Neural crest cell (in vitro differentiated cells): ENCODE measurements around the gene FOXK1. TPM values are rescaled to one million over a fixed set of nuclear protein-coding genes. Genes with fewer than 3 reads are reported as not detected.

Experiments
- DNase-seq: peaks from one replicate; pipeline ENCODE4 v3.0.0; 2021; ENCODE audit warnings: low read depth, mixed read lengths, low spot score
- H3K27ac Mint-ChIP-seq: one replicate; pipeline ENCODE4 v1.8.0; 2021; ENCODE audit warnings: mild to moderate bottlenecking, mixed read lengths; ENCODE audit not compliant: unreplicated experiment
- H3K27me3 Mint-ChIP-seq: 2 replicates; pipeline ENCODE4 v1.8.0; 2021; ENCODE audit warnings: low read depth, mild to moderate bottlenecking, mixed read lengths
- H3K36me3 Mint-ChIP-seq: 2 replicates; pipeline ENCODE4 v1.8.0; 2021; ENCODE audit warnings: low read depth, mild to moderate bottlenecking, mixed read lengths
- H3K4me1 Mint-ChIP-seq: 2 replicates; pipeline ENCODE4 v1.8.0; 2021; ENCODE audit warnings: mixed read lengths
- H3K4me3 Mint-ChIP-seq: one replicate; pipeline ENCODE4 v1.8.0; 2021; ENCODE audit warnings: mild to moderate bottlenecking, mixed read lengths
- H3K9me3 Mint-ChIP-seq: 2 replicates; pipeline ENCODE4 v1.8.0; 2021; ENCODE audit warnings: mixed read lengths
- total RNA-seq: library from RNA; stranded (reverse); gene quantifications from 2 replicates; pipeline ENCODE4 v1.2.1, GENCODE V29; 2021
- TF ChIP-seq, protein P1 (sequence below): fragments of 200-600 bp; sonication (generic); conservative IDR thresholded peaks from 2 replicates; pipeline ENCODE4 v1.5.0; 2021; ENCODE audit warnings: antibody characterized with exemption, mild to moderate bottlenecking

The FOXK1 gene
- total RNA-seq, 1 donor from 2014 or later = 29.1 TPM

DNA sequence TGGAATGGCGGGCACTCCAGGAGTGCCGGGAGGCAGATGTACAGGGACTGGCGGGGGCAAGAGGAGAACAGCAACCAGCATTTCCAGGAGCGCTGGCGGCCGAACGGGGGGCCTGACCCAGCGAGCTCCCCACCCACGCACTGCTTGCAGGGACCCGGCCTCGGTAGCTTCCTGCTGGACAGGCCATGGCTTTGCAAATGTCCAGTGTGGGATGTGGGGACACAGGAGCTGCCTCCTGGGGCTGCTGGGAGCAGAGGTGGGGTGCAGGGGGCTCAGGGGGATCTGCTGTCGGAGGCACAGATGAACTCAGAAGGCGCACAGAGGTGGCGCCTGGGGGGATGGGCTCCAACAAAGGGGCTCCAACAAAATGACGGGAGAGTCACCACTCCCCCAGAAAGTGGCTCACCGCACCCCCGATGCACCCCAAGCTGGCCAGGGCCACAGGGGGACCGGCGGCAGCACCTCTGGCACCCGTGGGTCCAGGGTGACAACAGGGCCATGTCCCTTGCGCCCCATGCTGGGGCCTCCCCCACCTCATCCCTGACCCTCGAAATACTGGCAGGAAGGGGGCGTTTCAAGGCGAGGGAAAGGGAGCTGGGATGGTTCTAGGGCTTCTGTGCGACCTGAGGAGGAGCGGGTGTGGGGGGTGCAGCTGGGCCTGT lies 134.5 kb downstream of the FOXK1 start:
- H3K4me3 Mint-ChIP-seq = no peak overlapping the region
- H3K27ac Mint-ChIP-seq = no peak overlapping the region
- peaks cover 15% of the 10 kb centered on the region for H3K36me3 Mint-ChIP-seq
- no peaks in the 10 kb centered on the region for H3K27me3 Mint-ChIP-seq
- H3K4me1 Mint-ChIP-seq = no peaks in the 10 kb centered on the region
- TF ChIP-seq, protein P1, sequence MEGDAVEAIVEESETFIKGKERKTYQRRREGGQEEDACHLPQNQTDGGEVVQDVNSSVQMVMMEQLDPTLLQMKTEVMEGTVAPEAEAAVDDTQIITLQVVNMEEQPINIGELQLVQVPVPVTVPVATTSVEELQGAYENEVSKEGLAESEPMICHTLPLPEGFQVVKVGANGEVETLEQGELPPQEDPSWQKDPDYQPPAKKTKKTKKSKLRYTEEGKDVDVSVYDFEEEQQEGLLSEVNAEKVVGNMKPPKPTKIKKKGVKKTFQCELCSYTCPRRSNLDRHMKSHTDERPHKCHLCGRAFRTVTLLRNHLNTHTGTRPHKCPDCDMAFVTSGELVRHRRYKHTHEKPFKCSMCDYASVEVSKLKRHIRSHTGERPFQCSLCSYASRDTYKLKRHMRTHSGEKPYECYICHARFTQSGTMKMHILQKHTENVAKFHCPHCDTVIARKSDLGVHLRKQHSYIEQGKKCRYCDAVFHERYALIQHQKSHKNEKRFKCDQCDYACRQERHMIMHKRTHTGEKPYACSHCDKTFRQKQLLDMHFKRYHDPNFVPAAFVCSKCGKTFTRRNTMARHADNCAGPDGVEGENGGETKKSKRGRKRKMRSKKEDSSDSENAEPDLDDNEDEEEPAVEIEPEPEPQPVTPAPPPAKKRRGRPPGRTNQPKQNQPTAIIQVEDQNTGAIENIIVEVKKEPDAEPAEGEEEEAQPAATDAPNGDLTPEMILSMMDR = no peak
- DNase-seq = no peak
- no peaks in the 10 kb centered on the region for H3K9me3 Mint-ChIP-seq

DNA sequence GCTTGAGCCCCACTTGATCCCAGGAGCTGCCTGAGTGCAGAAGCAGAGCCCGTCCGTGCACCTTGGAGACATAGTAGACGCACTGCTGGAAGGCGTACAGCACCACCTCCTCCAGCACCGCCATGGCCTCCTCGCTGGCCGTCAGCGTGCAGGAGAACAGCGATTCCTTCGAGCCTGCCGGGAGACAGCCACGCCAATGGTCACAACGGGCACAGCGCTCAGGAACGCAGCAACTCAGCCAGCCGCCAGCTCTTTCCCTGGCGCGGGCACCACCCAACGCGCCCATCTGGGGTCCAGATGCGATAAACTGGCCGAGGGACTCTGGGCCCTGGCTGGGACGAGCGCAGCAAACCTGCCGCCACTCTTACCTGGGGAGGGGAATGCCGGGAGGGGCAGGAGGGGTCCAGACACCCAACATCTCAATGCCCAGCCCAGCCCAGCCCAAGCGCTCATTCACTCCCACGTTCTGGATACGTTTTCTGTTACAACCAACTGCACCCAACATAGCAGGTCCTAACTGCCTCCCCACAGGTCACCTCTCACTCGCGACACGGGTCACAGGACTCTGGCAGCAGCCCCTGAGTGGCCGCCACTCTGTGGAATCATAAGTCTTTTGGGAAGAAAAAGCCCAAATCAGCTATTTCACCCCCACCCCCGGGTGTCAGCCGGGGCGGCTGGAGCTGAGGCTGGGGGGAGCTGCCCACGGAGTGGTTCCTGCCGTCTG lies 135.2 kb downstream of the FOXK1 start:
- Mint-ChIP-seq H3K27ac (no peak overlapping the region), H3K4me1 (no peaks in the 10 kb centered on the region), H3K9me3 (no peaks in the 10 kb centered on the region), H3K36me3 (peaks cover 15% of the 10 kb centered on the region), H3K4me3 (no peak overlapping the region), H3K27me3 (no peaks in the 10 kb centered on the region)
- TF ChIP-seq, protein P1 = no peak
- no peak for DNase-seq

- Mint-ChIP-seq H3K4me1 (no peaks in the 10 kb centered on the region), H3K4me3 (no peak overlapping the region), H3K27me3 (no peaks in the 10 kb centered on the region), H3K9me3 (no peaks in the 10 kb centered on the region), H3K36me3 (peaks cover 8% of the 10 kb centered on the region), H3K27ac (no peak overlapping the region)
- DNase-seq = no peak
- TF ChIP-seq, protein P1 = no peak
These were observed 136.1 kb downstream of the FOXK1 start for GRCh38 chr7:4818000-4818794.

DNA sequence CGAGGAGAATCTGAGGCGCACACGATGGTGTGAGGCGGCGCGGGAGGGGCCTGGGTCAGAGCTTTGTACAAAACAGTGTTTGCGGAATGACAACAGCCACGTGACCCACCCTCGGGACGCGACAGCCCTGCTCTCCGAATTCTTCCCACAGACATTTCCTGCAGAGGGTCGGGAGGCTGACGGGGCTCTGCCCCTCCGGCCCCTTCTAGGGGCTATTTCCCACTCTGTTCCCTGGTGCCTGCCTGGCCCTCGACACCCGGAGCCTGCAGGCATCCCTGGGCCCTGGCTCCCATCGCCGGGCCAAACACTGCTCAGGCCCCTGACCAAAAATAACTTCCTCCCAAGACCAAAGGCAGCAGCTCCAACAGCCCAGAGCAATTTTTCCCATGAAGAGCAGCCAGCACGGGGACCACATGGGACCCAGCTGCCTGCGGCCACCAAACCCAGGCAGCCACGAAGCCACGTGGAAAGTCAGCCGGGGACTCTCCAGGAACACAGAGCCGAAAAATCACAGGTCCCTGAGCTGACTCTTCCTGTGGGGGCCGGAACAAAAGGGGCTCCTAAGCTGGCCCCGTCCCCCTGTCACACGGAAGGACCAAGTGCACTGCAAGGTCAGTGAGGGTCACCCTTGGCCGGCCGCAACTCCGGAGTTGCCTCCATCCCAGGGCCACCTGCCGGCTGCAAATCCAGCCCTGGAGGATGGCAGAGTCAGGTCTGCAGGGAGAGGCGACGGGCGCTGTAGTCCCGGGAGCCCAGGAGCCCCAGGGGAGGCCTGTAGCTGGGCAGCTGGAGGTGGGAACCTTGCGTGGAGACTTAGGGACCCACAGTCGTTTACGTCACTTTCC lies 137.7 kb downstream of the FOXK1 start:
- Mint-ChIP-seq H3K27me3 (no peaks in the 10 kb centered on the region), H3K4me1 (no peaks in the 10 kb centered on the region), H3K4me3 (no peak overlapping the region), H3K27ac (peak overlapping the region; percentile 57), H3K9me3 (no peaks in the 10 kb centered on the region), H3K36me3 (no peaks in the 10 kb centered on the region)
- TF ChIP-seq, protein P1 = no peak
- no peak for DNase-seq

DNA sequence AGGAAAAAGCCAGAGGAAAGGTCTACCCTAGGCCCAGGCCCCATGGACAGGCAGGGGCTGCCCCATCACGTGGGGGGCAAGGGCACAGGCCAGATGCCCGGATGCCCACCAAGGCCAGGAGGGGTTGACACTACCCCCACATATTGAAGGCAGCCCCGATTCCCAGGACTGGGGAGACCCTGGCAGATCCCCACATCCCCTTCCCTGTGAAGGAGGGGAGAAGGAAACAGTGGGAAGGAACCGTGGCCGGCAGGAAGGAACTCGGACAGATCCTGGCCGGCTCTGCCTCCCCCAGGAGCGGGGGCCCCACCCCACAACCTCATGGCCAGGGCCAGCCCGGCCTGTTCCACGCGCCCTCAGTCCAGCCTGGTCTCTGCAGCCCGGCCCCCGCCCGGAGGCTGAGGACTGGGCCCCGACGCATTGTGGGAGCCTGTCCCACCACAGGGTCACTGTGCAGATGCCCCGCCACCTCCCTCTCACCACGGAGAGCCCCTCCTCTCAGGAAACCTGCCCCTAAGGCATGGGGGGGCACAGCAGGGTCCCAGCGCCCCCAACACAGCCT lies 138.4 kb downstream of the FOXK1 start:
- TF ChIP-seq, protein P1 = no peak
- H3K27ac Mint-ChIP-seq = no peak overlapping the region

More for the DNA sequence above, 138.4 kb downstream of the FOXK1 start:
- no peaks in the 10 kb centered on the region for H3K4me1 Mint-ChIP-seq
- H3K9me3 Mint-ChIP-seq = no peaks in the 10 kb centered on the region
- no peaks in the 10 kb centered on the region for H3K36me3 Mint-ChIP-seq
- H3K27me3 Mint-ChIP-seq = no peaks in the 10 kb centered on the region
- H3K4me3 Mint-ChIP-seq = no peak overlapping the region
- DNase-seq = no peak
